ENCODE results near the gene IL4I1. TPM values are rescaled to one million over a fixed set of nuclear protein-coding genes. Genes with fewer than 3 reads are reported as not detected.
"Not testable (repeated sequence)": the region's sequence is repeated elsewhere in the genome, so short reads cannot be mapped to it uniquely, and the experiment has no call there.

IL4I1 gene
- total and polyA plus RNA-seq, 2 of the 4 experiments (the other 2 are of a cell fraction): 0.31 to 0.36 TPM

- 80% methylated on average over 1 of the region's 13 CpGs; no CpG with 5 or more reads in 1 of the 2 experiments for WGBS, 2 experiments (ENCODE audit: extremely low coverage in 2 of 2, insufficient read length in 1 of 2)
- H3K36me3 ChIP-seq (ENCODE audit: control insufficient read depth, insufficient read depth, low read length): peaks cover 22% of the 10 kb centered on the region
- H4K91ac ChIP-seq (ENCODE audit: insufficient read depth, low read depth, low read length); H2AK9ac ChIP-seq (replicated peaks; ENCODE audit: low read depth, low read length, poor library complexity); CTCF ChIA-PET; H3K23ac ChIP-seq (ENCODE audit: low read depth, low read length); H3K4ac ChIP-seq (ENCODE audit: low read depth, low read length); H3K4me2 ChIP-seq (ENCODE audit: low read depth, low read length); in situ Hi-C loops (cut with MboI; ENCODE audit: low sequenced_read_pairs); H2BK15ac ChIP-seq (ENCODE audit: low read depth, low read length); H2BK5ac ChIP-seq (ENCODE audit: low read depth, low read length, poor library complexity, severe bottlenecking); H3K9me3 ChIP-seq (ENCODE audit: control insufficient read depth, insufficient read depth, low read length); H3K56ac ChIP-seq (ENCODE audit: extremely low read depth, insufficient read depth, low read length); DNase-seq; H2BK20ac ChIP-seq (ENCODE audit: low read depth, low read length); H3K14ac ChIP-seq (replicated peaks; ENCODE audit: low read depth, low read length); H3K4me3 ChIP-seq (ENCODE audit: insufficient read depth, low read depth, low read length); H3K27ac ChIP-seq (ENCODE audit: insufficient read depth, low read length); H3K27me3 ChIP-seq (ENCODE audit: control insufficient read depth, insufficient read depth, low read length); ATAC-seq (ENCODE audit: low read depth); H3K18ac ChIP-seq (ENCODE audit: low read depth, low read length); BruUV-seq (replicated peaks); dilution Hi-C loops (cut with HindIII; ENCODE audit: low sequenced_read_pairs, unreplicated experiment); H2AK5ac ChIP-seq (ENCODE audit: low read depth, low read length); H4K8ac ChIP-seq (ENCODE audit: low read depth in 2 of 2, low read length in 2 of 2); H2AFZ ChIP-seq (replicated peaks; ENCODE audit: low read length, poor library complexity); H3K9ac ChIP-seq (ENCODE audit: low read depth, low read length); H2BK120ac ChIP-seq (ENCODE audit: low read depth, low read length); H4K5ac ChIP-seq (ENCODE audit: low read depth, low read length); intact Hi-C loops (cut with micrococcal nuclease); POLR2A ChIA-PET (ENCODE audit: unreplicated experiment): not testable (repeated sequence)
- peaks cover 44% of the 10 kb centered on the region for H4K20me1 ChIP-seq (ENCODE audit: insufficient read depth, low read length)
- H3K9me1 ChIP-seq (ENCODE audit: insufficient read depth, low read length): peaks cover 22% of the 10 kb centered on the region
- peaks cover 25 to 75% of the 10 kb centered on the region in 2 experiments for H3K79me1 ChIP-seq (ENCODE audit: low read depth in 1 of 2, low read length in 2 of 2)
- H3K4me1 ChIP-seq (ENCODE audit: control insufficient read depth, insufficient read depth, low read length): peaks cover 17% of the 10 kb centered on the region
These were observed 28.2 kb upstream of the IL4I1 start for GRCh38 chr19:49924881-49925210.
